Measurements from ENCODE around the gene SMIM28.
"Not testable (repeated sequence)": the region's sequence is repeated elsewhere in the genome, so short reads cannot be mapped to it uniquely, and the experiment has no call there.

SMIM28 gene

GRCh38 chr6:138421608-138422007 is 43.9 kb downstream of the SMIM28 start:
- no peak overlapping the region for H3K4me3 ChIP-seq (ENCODE audit: low read length)
- DNase-seq (ENCODE audit: low read depth) = no peak
- TF ChIP-seq, protein P1, sequence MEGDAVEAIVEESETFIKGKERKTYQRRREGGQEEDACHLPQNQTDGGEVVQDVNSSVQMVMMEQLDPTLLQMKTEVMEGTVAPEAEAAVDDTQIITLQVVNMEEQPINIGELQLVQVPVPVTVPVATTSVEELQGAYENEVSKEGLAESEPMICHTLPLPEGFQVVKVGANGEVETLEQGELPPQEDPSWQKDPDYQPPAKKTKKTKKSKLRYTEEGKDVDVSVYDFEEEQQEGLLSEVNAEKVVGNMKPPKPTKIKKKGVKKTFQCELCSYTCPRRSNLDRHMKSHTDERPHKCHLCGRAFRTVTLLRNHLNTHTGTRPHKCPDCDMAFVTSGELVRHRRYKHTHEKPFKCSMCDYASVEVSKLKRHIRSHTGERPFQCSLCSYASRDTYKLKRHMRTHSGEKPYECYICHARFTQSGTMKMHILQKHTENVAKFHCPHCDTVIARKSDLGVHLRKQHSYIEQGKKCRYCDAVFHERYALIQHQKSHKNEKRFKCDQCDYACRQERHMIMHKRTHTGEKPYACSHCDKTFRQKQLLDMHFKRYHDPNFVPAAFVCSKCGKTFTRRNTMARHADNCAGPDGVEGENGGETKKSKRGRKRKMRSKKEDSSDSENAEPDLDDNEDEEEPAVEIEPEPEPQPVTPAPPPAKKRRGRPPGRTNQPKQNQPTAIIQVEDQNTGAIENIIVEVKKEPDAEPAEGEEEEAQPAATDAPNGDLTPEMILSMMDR (conservative IDR thresholded peaks at IDR 0.05; ENCODE audit: low read depth, low read length) = no peak

GRCh38 chr6:138422861-138423260 is 45.2 kb downstream of the SMIM28 start:
- TF ChIP-seq, protein P1 (conservative IDR thresholded peaks at IDR 0.05; ENCODE audit: low read depth, low read length) = no peak
- DNase-seq (ENCODE audit: low read depth) = no peak
- no peak overlapping the region for H3K4me3 ChIP-seq (ENCODE audit: low read length)

DNA sequence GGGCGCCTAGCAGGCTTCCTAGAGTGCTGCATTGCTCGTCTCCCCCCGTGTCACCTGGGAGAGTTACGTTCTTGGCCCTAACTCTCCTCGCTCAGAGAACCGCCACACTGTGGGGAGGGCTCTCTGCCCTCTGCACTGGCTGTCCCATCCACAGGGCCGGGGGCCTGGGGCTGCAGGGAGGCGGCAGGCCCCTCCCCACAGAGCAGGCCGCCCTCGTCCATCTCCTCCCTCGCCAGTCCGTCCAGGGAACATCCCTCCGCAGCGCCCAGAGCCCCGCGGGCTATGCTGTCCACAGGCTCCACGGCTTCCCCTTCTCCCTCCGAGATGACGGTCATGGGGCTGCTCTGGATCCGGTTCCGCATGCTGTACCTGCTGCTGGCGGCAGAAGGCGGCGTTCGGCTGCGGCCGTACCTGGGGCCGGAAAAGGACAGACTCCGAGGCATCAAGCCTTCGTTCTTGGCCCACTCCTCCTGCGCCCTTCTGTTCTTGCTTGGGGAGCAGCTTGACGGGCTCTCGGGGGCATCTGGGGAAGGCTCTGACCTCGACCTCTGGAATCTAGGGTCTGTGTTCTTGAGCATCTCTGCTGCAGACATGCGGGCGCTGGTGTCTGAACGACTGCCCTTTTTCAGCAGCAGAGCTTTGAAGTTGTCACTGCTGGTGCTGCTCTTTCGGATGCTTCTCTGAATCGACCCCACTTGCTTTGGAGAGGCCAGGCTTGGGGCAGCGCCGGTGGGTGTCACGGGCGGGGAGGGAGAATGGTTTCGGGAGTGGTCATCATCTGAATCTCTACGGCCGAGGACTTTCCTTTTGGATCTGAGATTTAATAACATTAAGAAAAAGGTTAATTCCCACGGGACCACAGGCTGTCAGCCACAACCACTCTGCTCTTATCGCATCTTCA is 46.5 kb downstream of the SMIM28 start:
- no peak overlapping the region for H3K4me3 ChIP-seq (ENCODE audit: low read length)
- TF ChIP-seq, protein P1 (conservative IDR thresholded peaks at IDR 0.05; ENCODE audit: low read depth, low read length) = no peak
- DNase-seq (ENCODE audit: low read depth) = no peak

GRCh38 chr6:138425256-138425655 is 47.6 kb downstream of the SMIM28 start:
- not testable (repeated sequence) for H3K4me3 ChIP-seq (ENCODE audit: low read length); DNase-seq (ENCODE audit: low read depth)

- TF ChIP-seq, protein P1 (conservative IDR thresholded peaks at IDR 0.05; ENCODE audit: low read depth, low read length) = no peak
- no peak for DNase-seq (ENCODE audit: low read depth)
Observed at GRCh38 chr6:138426500-138427123, 48.9 kb downstream of the SMIM28 start.

GRCh38 chr6:138427701-138428100 is 50.0 kb downstream of the SMIM28 start:
- no peak overlapping the region for H3K4me3 ChIP-seq (ENCODE audit: low read length)
- TF ChIP-seq, protein P1 (conservative IDR thresholded peaks at IDR 0.05; ENCODE audit: low read depth, low read length) = no peak
- DNase-seq (ENCODE audit: low read depth) = no peak

More at GRCh38 chr6:138426500-138427123, 48.9 kb downstream of the SMIM28 start:
- H3K4me3 ChIP-seq (ENCODE audit: low read length) = no peak overlapping the region

- no peak overlapping the region for H3K4me3 ChIP-seq (ENCODE audit: low read length)
- DNase-seq (ENCODE audit: low read depth) = no peak
- TF ChIP-seq, protein P1 (conservative IDR thresholded peaks at IDR 0.05; ENCODE audit: low read depth, low read length) = peak; percentile 57
Observed at GRCh38 chr6:138428944-138429598, 51.4 kb downstream of the SMIM28 start.
